ENCODE measurements around the gene MED16. TPM values are rescaled to one million over a fixed set of nuclear protein-coding genes. Genes with fewer than 3 reads are reported as not detected.

The MED16 gene
- total and polyA plus RNA-seq, 2 donors (not counting 1 experiment from before 2014, with no cell fraction given): 19.3 to 35.0 TPM

GRCh38 chr19:869245-870177 lies 23.5 kb downstream of the MED16 start:
- no peaks in the 10 kb centered on the region for H4K20me1 ChIP-seq (ENCODE audit: control insufficient read depth, extremely low read depth, insufficient read depth, low read length)
- H3K36me3 ChIP-seq (ENCODE audit: control insufficient read depth, insufficient read depth, low read length): peaks cover 19% of the 10 kb centered on the region
- H3K27me3 ChIP-seq (ENCODE audit: control insufficient read depth, insufficient read depth, low read length): no peaks in the 10 kb centered on the region
- peak; percentile 96 for DNase-seq (ENCODE audit: low read depth in 2 of 2)
- peak overlapping the region; percentile 31 for H3K9ac ChIP-seq (ENCODE audit: insufficient read depth, low read length)
- H3K4me2 ChIP-seq (ENCODE audit: extremely low read depth, insufficient read depth, low read length): peak overlapping the region; percentile 35
- no peaks in the 10 kb centered on the region for H3K79me2 ChIP-seq (ENCODE audit: control insufficient read depth, insufficient read depth, low read length)
- H3K4me3 ChIP-seq (replicated peaks in 1 of 4; ENCODE audit: control extremely low read depth in 1 of 4, insufficient read depth in 1 of 4, low read depth in 3 of 4, low read length in 4 of 4): no peak overlapping the region
- no peak overlapping the region for H2AFZ ChIP-seq (ENCODE audit: low read length)
- H3K4me1 ChIP-seq (ENCODE audit: control insufficient read depth, extremely low read depth, insufficient read depth, low read length): peaks cover 11% of the 10 kb centered on the region
- no peaks in the 10 kb centered on the region for H3K9me3 ChIP-seq (ENCODE audit: control insufficient read depth, insufficient read depth, low read depth, low read length)
- H3K27ac ChIP-seq (ENCODE audit: insufficient read depth, low read length): peak overlapping the region; percentile 84
- TF ChIP-seq CTCF (conservative IDR thresholded peaks at IDR 0.05 in 1 of 2, IDR thresholded peaks at IDR 0.05 in 1 of 2; ENCODE audit: low read depth in 1 of 2, low read length in 2 of 2): no peak
- no peak for TF ChIP-seq EZH2 (IDR thresholded peaks at IDR 0.05; ENCODE audit: low read length, missing control alignments)

- H4K20me1 ChIP-seq (ENCODE audit: control insufficient read depth, extremely low read depth, insufficient read depth, low read length): no peaks in the 10 kb centered on the region
- no peaks in the 10 kb centered on the region for H3K9me3 ChIP-seq (ENCODE audit: control insufficient read depth, insufficient read depth, low read depth, low read length)
- H2AFZ ChIP-seq (ENCODE audit: low read length): no peak overlapping the region
- peaks cover 11% of the 10 kb centered on the region for H3K4me1 ChIP-seq (ENCODE audit: control insufficient read depth, extremely low read depth, insufficient read depth, low read length)
- H3K27ac ChIP-seq (ENCODE audit: insufficient read depth, low read length): peak overlapping the region; percentile 82
- no peak for DNase-seq (ENCODE audit: low read depth in 2 of 2)
- no peak overlapping the region for H3K4me3 ChIP-seq (replicated peaks in 1 of 4; ENCODE audit: control extremely low read depth in 1 of 4, insufficient read depth in 1 of 4, low read depth in 3 of 4, low read length in 4 of 4)
- H3K4me2 ChIP-seq (ENCODE audit: extremely low read depth, insufficient read depth, low read length): no peak overlapping the region
- H3K9ac ChIP-seq (ENCODE audit: insufficient read depth, low read length): peak overlapping the region; percentile 31
- no peaks in the 10 kb centered on the region for H3K27me3 ChIP-seq (ENCODE audit: control insufficient read depth, insufficient read depth, low read length)
- peaks cover 15% of the 10 kb centered on the region for H3K36me3 ChIP-seq (ENCODE audit: control insufficient read depth, insufficient read depth, low read length)
- no peaks in the 10 kb centered on the region for H3K79me2 ChIP-seq (ENCODE audit: control insufficient read depth, insufficient read depth, low read length)
- no peak for TF ChIP-seq EZH2 (IDR thresholded peaks at IDR 0.05; ENCODE audit: low read length, missing control alignments)
- no peak for TF ChIP-seq CTCF (conservative IDR thresholded peaks at IDR 0.05 in 1 of 2, IDR thresholded peaks at IDR 0.05 in 1 of 2; ENCODE audit: low read depth in 1 of 2, low read length in 2 of 2)
Observed at GRCh38 chr19:868458-869244, 24.3 kb downstream of the MED16 start.

GRCh38 chr19:867855-868457 lies 25.0 kb downstream of the MED16 start:
- Histone ChIP-seq H4K20me1 (ENCODE audit: control insufficient read depth, extremely low read depth, insufficient read depth, low read length) (no peaks in the 10 kb centered on the region), H3K27me3 (ENCODE audit: control insufficient read depth, insufficient read depth, low read length) (no peaks in the 10 kb centered on the region), H3K36me3 (ENCODE audit: control insufficient read depth, insufficient read depth, low read length) (peaks cover 13% of the 10 kb centered on the region), H3K4me1 (ENCODE audit: control insufficient read depth, extremely low read depth, insufficient read depth, low read length) (peaks cover 11% of the 10 kb centered on the region), H3K9me3 (ENCODE audit: control insufficient read depth, insufficient read depth, low read depth, low read length) (no peaks in the 10 kb centered on the region), H3K4me3 (replicated peaks in 1 of 4; ENCODE audit: control extremely low read depth in 1 of 4, insufficient read depth in 1 of 4, low read depth in 3 of 4, low read length in 4 of 4) (no peak overlapping the region), H3K27ac (ENCODE audit: insufficient read depth, low read length) (no peak overlapping the region), H3K9ac (ENCODE audit: insufficient read depth, low read length) (no peak overlapping the region), H3K4me2 (ENCODE audit: extremely low read depth, insufficient read depth, low read length) (no peak overlapping the region), H2AFZ (ENCODE audit: low read length) (no peak overlapping the region), H3K79me2 (ENCODE audit: control insufficient read depth, insufficient read depth, low read length) (no peaks in the 10 kb centered on the region)
- TF ChIP-seq CTCF (conservative IDR thresholded peaks at IDR 0.05 in 1 of 2, IDR thresholded peaks at IDR 0.05 in 1 of 2; ENCODE audit: low read depth in 1 of 2, low read length in 2 of 2) (no peak), EZH2 (IDR thresholded peaks at IDR 0.05; ENCODE audit: low read length, missing control alignments) (no peak)
- no peak for DNase-seq (ENCODE audit: low read depth in 2 of 2)
